Liver (tissue), 3 donors: ENCODE data around the gene KRTAP4-3.

Source experiments
- ATF3 ChIP-seq: IDR thresholded peaks from 2 replicates; pipeline ENCODE4 v1.6.1; 2016; ENCODE audit warnings: antibody characterized with exemption
- CTCF ChIP-seq: fragments of 150-350 bp; IDR thresholded peaks from 2 replicates; pipeline ENCODE4 v1.5.1; 2017; ENCODE audit warnings: improper control_type of control experiment, low read depth, low read length; ENCODE audit not compliant: missing input control
- EGR1 ChIP-seq, 2 donors: IDR thresholded peaks; 2 replicates each; pipeline ENCODE4 v1.6.1; 2016 to 2018; ENCODE audit warnings: antibody characterized with exemption in 2 of 2, low read depth in 2 of 2
- FOXA1 ChIP-seq: IDR thresholded peaks from 2 replicates; pipeline ENCODE4 v1.6.1; 2016; ENCODE audit warnings: antibody characterized with exemption
- MAX ChIP-seq: IDR thresholded peaks from 2 replicates; pipeline ENCODE4 v1.6.1; 2016; ENCODE audit warnings: antibody characterized with exemption
- REST ChIP-seq: IDR thresholded peaks from 2 replicates; pipeline ENCODE4 v1.6.1; 2016; ENCODE audit warnings: antibody characterized with exemption, mild to moderate bottlenecking
- RXRA ChIP-seq, 2 donors: IDR thresholded peaks; 2 replicates each; pipeline ENCODE4 v1.6.1; 2017 to 2018; ENCODE audit warnings: antibody characterized with exemption in 2 of 2, mild to moderate bottlenecking in 1 of 2
- TAF1 ChIP-seq: conservative IDR thresholded peaks from 2 replicates; pipeline ENCODE4 v1.6.1; 2016; ENCODE audit warnings: antibody characterized with exemption, mild to moderate bottlenecking
- YY1 ChIP-seq: IDR thresholded peaks from 2 replicates; pipeline ENCODE4 v1.6.1; 2016; ENCODE audit warnings: antibody characterized with exemption, mild to moderate bottlenecking
- ZBTB33 ChIP-seq: IDR thresholded peaks from 2 replicates; pipeline ENCODE4 v1.6.1; 2016; ENCODE audit warnings: antibody characterized with exemption
- donor health status: healthy.
- donor health status: healthy.

GRCh38 chr17:41163828-41164227 lies 4.2 kb downstream of the KRTAP4-3 start:
- no peak for TF ChIP-seq CTCF
- no peak for TF ChIP-seq REST
- no peak for TF ChIP-seq ZBTB33
- TF ChIP-seq ATF3 = no peak
- TF ChIP-seq TAF1 = no peak
- TF ChIP-seq FOXA1 = no peak
- no peak for TF ChIP-seq EGR1 (IDR thresholded peaks at IDR 0.05; ENCODE audit: low read depth in 2 of 2)
- TF ChIP-seq RXRA (IDR thresholded peaks at IDR 0.05) = no peak
- no peak for TF ChIP-seq MAX
- no peak for TF ChIP-seq YY1
